Progenitor cell of endocrine pancreas (in vitro differentiated cells): Measurements from ENCODE around the gene LCTL. TPM values are rescaled to one million over a fixed set of nuclear protein-coding genes. Genes with fewer than 3 reads are reported as not detected.

ENCODE experiments used
- DNase-seq: peaks from one replicate; pipeline ENCODE4 v3.0.0; 2021; ENCODE audit warnings: low spot score; ENCODE audit not compliant: unreplicated experiment
- H3K27ac Mint-ChIP-seq: 2 replicates; pipeline ENCODE4 v1.8.0; 2021; ENCODE audit warnings: mild to moderate bottlenecking, moderate library complexity, mixed read lengths
- H3K27me3 Mint-ChIP-seq: 2 replicates; pipeline ENCODE4 v1.8.0; 2021; ENCODE audit warnings: mixed read lengths
- H3K36me3 Mint-ChIP-seq: 2 replicates; pipeline ENCODE4 v1.8.0; 2022; ENCODE audit warnings: mixed read lengths; ENCODE audit not compliant: insufficient read depth
- H3K4me1 Mint-ChIP-seq: 2 replicates; pipeline ENCODE4 v1.8.0; 2021; ENCODE audit warnings: low read depth, mixed read lengths
- H3K4me3 Mint-ChIP-seq: 2 replicates; pipeline ENCODE4 v1.8.0; 2021; ENCODE audit warnings: low read depth, mild to moderate bottlenecking, moderate library complexity, mixed read lengths
- H3K9me3 Mint-ChIP-seq: 2 replicates; pipeline ENCODE4 v1.8.0; 2021; ENCODE audit warnings: low read depth, mixed read lengths
- long read RNA-seq: library from polyadenylated mRNA; unstranded; transcript quantifications from one replicate; pipeline ENCODE4 v2.0.0, GENCODE V29; 2020
- total RNA-seq: library from RNA; stranded (reverse); gene quantifications from 2 replicates; pipeline ENCODE4 v1.2.1, GENCODE V29; 2021
- TF ChIP-seq, protein P1 (sequence below): fragments of 200-600 bp; sonication (generic); IDR thresholded peaks from one replicate; pipeline ENCODE4 v1.5.0; 2021; ENCODE audit warnings: antibody characterized with exemption, mild to moderate bottlenecking; ENCODE audit not compliant: unreplicated experiment

Gene LCTL, protein sequence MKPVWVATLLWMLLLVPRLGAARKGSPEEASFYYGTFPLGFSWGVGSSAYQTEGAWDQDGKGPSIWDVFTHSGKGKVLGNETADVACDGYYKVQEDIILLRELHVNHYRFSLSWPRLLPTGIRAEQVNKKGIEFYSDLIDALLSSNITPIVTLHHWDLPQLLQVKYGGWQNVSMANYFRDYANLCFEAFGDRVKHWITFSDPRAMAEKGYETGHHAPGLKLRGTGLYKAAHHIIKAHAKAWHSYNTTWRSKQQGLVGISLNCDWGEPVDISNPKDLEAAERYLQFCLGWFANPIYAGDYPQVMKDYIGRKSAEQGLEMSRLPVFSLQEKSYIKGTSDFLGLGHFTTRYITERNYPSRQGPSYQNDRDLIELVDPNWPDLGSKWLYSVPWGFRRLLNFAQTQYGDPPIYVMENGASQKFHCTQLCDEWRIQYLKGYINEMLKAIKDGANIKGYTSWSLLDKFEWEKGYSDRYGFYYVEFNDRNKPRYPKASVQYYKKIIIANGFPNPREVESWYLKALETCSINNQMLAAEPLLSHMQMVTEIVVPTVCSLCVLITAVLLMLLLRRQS
- 1.5 and 1.8 TPM in 2 replicates for total RNA-seq
- long read RNA-seq, partial matches to known transcripts, result 0 of 11 reads
- long read RNA-seq, other reads (novel, unspliced or antisense), result 10 of 11 reads

DNA sequence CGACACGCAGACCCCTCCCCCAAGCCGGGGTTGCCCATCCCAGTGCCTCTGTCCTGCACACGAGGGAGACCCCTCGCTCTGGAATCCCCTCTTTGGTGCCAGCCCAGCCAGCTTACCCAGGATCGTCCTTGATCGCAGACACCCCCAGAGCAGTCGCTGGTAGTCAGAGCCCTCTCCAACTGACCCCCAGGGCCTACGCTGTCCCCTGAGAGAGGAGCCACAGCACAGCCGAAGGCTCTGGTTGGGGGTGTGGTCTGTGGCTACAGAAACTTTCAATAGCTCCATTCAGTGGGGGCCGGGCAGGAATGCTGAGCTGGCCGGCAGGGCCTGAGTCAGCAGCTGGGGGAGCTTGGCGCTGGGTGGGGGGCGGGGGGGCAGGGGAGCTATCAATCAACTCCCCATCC, at the start of gene LCTL:
Gene LCTL (minus strand): TSS at position 258 of the 404 bp plus-strand sequence. CDS start 633 bp downstream, outside the sequence.
- Mint-ChIP-seq H3K27me3 (no peaks in the 10 kb centered on the region), H3K27ac (peak within 1 kb of the TSS; percentile 23), H3K4me3 (no peak within 1 kb of the TSS)

DNA sequence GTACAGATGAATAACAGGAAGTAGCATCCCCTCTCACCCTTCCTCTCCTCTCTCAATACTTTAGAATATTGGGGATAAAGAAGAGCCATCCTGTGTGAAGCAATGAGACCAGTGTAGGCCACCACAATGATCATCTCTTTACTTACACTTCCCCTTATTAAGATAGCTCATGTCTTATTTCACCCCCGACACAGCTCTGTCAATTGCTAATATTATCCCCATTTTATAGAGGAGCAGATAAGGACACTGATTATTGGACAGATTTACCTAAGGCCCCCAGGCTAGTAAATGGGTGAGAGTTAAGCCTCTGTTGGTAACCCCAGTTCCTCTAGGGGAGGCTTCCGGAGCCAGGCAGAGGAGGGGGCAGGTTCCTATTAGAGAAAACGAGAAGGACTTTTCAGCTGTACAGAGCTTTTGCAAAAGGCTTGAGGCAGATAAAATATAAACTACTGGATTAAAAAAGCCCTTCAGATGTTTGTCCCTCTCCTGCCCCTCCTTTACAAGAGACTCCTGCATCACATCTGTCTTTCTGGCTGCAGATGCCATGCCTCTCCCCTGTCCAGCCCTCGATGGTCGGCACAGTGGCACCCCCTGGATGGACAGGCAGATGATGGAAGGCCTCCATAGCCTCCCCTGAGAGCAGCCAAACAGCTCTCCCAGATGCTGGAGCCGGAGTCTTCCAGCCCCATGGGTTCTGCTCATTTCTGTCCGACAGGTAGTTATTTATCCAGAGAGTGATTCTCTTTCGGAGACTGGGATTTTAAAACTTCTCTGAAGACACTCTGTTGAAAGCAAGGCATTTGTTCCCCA, 49.4 kb upstream of the LCTL start:
- Mint-ChIP-seq H3K9me3 (no peaks in the 10 kb centered on the region), H3K27ac (no peak overlapping the region), H3K4me1 (peaks cover 11% of the 10 kb centered on the region), H3K27me3 (peaks cover 2% of the 10 kb centered on the region), H3K36me3 (no peaks in the 10 kb centered on the region), H3K4me3 (no peak overlapping the region)
- TF ChIP-seq, protein P1, sequence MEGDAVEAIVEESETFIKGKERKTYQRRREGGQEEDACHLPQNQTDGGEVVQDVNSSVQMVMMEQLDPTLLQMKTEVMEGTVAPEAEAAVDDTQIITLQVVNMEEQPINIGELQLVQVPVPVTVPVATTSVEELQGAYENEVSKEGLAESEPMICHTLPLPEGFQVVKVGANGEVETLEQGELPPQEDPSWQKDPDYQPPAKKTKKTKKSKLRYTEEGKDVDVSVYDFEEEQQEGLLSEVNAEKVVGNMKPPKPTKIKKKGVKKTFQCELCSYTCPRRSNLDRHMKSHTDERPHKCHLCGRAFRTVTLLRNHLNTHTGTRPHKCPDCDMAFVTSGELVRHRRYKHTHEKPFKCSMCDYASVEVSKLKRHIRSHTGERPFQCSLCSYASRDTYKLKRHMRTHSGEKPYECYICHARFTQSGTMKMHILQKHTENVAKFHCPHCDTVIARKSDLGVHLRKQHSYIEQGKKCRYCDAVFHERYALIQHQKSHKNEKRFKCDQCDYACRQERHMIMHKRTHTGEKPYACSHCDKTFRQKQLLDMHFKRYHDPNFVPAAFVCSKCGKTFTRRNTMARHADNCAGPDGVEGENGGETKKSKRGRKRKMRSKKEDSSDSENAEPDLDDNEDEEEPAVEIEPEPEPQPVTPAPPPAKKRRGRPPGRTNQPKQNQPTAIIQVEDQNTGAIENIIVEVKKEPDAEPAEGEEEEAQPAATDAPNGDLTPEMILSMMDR, result no peak
- DNase-seq, result no peak

More for the DNA sequence above, at the start of gene LCTL:
- TF ChIP-seq, protein P1, result no peak
- Mint-ChIP-seq H3K36me3 (no peaks in the 10 kb centered on the region), H3K9me3 (no peaks in the 10 kb centered on the region), H3K4me1 (peaks cover 14% of the 10 kb centered on the region)
- DNase-seq, result no peak

DNA sequence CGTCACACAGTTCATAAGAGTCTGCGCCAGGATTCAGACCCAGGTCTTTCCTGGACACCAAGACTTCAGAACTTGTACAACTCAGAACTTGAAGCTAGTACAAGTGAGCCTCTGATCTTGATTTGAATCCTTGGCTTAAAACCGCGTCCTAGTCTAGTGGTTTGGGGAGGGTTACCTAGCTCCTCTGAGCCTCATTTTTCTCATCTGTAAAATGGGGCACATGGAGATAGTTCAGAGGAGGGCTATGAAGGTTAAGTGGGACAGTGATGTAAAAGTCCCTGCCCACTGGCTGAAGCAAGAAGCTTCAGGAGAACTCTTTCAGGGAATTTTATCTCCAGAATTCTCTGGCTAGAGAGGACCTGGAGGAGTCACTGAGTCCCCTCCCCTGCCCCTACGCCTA, 48.7 kb upstream of the LCTL start:
- TF ChIP-seq, protein P1, result no peak
- Mint-ChIP-seq H3K9me3 (no peaks in the 10 kb centered on the region), H3K27me3 (peaks cover 2% of the 10 kb centered on the region), H3K27ac (no peak overlapping the region), H3K4me1 (peaks cover 11% of the 10 kb centered on the region), H3K36me3 (no peaks in the 10 kb centered on the region), H3K4me3 (no peak overlapping the region)
- DNase-seq, result no peak

DNA sequence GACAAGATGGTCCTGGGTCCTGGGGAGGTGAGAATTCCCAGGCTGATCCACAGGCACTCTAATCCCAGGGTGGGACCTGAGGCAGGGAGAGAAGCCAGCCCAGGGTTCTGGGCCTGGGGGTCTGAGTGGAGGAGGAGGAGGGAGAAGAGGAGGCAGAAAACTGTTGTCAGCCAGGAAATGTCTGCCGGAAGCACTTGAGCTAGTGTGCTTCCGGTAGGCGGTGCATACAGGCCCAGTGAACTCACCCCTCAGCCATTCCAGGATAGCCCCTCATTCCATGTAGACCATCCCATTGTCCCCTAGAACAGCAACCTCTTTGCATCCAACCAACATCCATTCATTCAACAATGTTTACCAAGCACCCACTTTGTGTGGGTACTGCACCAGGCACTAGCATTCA, 47.9 kb upstream of the LCTL start:
- TF ChIP-seq, protein P1, result no peak
- H3K9me3 Mint-ChIP-seq, result no peaks in the 10 kb centered on the region
- H3K4me3 Mint-ChIP-seq, result no peak overlapping the region
- no peak for DNase-seq
- H3K27ac Mint-ChIP-seq, result peak overlapping the region; percentile 37
- peaks cover 11% of the 10 kb centered on the region for H3K4me1 Mint-ChIP-seq
- peaks cover 2% of the 10 kb centered on the region for H3K27me3 Mint-ChIP-seq
- H3K36me3 Mint-ChIP-seq, result no peaks in the 10 kb centered on the region
